ENCODE data around the gene TRAK1.

TRAK1 gene

GRCh38 chr3:42213417-42213816 is 122.3 kb downstream of the TRAK1 start:
- no peak for TF ChIP-seq CTCF (conservative IDR thresholded peaks at IDR 0.05)
- no peak overlapping the region for H3K27ac ChIP-seq

DNA sequence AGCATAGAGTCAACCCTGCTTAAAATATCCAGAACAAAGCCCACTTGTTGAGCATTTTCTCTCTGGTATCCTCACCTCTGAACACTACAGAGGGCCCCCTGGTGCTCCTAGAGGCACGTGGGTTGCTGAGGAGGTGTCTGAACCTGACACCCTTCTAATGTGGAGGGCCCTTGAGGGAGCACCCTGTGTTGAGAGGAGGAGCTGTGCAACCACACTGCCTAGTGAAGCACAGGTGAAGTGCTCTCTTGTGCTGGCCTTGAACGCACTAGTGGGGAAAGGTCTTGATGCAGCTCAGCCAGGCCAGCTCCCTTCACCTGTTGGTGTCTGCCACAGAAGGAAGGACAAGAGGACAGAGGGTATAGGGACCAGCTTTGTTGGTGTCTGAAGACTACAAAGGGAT is 122.9 kb downstream of the TRAK1 start:
- TF ChIP-seq CTCF (conservative IDR thresholded peaks at IDR 0.05): no peak
- H3K27ac ChIP-seq: no peak overlapping the region

DNA sequence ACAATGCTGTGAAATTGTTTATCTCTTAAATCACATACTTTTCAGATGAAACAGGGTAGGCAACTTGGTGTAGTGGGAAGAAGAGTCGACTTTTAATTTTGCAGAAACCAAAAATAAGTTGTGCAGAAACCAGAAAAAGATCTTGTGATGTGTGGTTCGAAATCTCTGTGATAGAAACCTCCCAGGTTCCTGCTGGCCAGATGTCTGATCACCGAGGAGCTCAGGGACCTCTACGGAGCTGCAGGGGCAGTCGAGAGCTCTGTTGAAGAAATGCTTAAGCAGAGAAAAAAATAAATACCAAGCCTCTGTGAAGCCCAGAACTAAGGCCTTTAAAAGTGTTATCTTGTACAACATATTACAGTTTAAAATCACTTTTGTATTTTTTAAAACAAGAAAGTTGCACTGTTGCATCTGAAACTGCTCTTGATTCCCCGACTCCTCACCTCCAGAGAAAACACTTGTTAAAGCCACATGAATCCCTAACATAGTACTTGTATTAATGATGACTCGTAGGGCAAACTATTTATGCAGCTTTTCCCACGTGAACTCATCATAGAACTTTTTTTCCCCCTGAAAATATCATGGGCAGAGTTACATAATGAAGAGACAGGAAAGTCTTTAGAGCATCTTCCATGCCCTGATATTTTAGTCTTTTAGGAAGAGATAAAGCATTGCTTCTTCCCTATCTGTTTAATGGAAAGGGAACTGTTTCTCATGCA is 123.6 kb downstream of the TRAK1 start:
- TF ChIP-seq CTCF (conservative IDR thresholded peaks at IDR 0.05): no peak

GRCh38 chr3:42216302-42216701 is 125.1 kb downstream of the TRAK1 start:
- TF ChIP-seq CTCF (conservative IDR thresholded peaks at IDR 0.05): no peak
- H3K27ac ChIP-seq: no peak overlapping the region

More for the DNA sequence above, 123.6 kb downstream of the TRAK1 start:
- H3K27ac ChIP-seq: no peak overlapping the region

DNA sequence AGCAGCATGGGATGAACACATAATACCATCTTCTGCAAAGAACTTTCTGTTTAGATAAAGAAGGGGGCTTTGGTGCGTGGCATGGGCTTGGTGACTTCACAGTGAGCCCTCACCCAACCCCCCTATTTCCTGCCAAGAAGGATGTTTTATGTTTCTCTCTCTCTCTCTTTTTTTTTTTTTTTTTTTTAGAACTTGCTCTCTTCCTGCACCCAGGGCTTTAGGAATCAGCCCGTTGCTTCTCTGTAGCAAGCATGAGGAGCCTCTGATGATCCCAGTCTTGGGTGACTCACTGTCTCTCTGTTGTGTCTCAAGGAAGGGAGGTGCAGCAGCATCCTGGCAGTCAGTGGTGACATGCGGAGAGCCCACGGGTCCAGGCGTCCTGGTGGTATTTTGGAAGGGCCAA is 125.8 kb downstream of the TRAK1 start:
- H3K27ac ChIP-seq: no peak overlapping the region

DNA sequence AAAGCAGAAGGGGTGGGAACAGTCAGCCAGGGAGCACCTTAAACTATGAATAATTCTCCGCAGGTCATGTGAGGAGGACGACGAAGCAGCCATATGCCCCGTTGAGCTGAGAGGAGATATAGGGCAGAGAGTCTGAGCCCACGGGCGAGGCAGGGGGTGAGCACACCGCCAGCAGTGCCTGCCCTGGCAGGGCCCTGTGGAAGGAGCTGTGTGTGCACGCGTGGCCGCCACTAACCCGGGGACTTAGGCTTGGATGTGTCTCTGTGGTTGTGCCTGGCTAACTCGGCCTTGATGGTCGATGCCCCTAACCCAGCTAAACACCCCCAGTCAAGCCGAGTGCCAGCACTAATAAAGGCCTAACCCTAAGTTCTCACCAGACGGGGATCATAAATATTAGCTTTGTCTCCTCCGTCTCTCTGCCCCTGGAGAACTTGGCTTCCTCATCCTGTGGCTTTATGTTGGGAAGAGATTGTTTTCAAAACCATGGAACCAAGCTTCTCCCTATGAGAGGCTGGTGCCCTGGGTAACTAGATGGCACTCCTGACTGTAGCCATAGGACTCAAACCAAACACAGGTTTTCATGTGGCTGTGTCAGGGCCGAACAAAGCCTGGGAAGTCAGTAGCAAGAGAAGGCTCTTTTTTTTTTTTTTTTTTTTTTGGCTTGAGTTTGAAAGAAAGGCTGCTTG is 129.4 kb downstream of the TRAK1 start:
- no peak overlapping the region for H3K27ac ChIP-seq
- TF ChIP-seq CTCF (conservative IDR thresholded peaks at IDR 0.05): no peak

More for the DNA sequence above, 125.8 kb downstream of the TRAK1 start:
- no peak for TF ChIP-seq CTCF (conservative IDR thresholded peaks at IDR 0.05)

DNA sequence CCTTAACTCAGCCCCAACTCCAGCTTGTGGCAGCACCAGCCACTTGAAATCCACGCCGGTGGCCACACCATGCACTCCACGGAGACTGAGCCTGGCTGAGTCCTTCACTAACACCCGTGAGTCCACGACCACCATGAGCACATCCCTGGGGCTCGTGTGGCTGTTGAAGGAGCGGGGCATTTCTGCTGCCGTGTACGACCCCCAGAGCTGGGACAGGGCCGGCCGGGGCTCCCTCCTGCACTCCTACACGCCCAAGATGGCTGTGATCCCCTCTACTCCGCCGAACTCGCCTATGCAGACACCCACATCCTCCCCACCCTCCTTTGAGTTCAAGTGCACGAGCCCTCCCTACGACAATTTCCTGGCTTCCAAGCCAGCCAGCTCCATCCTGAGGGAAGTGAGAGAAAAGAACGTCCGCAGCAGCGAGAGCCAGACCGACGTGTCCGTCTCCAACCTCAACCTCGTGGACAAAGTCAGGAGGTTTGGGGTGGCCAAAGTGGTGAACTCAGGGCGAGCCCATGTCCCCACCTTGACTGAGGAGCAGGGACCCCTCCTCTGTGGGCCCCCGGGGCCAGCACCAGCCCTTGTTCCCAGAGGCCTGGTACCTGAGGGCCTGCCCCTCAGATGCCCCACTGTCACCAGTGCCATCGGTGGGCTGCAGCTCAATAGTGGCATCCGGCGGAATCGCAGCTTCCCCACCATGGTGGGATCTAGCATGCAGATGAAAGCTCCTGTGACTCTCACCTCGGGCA is 132.0 kb downstream of the TRAK1 start:
- no peak overlapping the region for H3K27ac ChIP-seq
- no peak for TF ChIP-seq CTCF (conservative IDR thresholded peaks at IDR 0.05)

Measured in VCaP (cell line).